Nephron (organoid): ENCODE data around the gene CDC20B.

Experiments used
- H3K27ac Mint-ChIP-seq, 3 experiments: 2 replicates each; pipeline ENCODE4 v1.8.0; 2020; ENCODE audit warnings: mixed read lengths in 3 of 3, mild to moderate bottlenecking in 2 of 3, moderate library complexity in 1 of 3
- H3K27me3 Mint-ChIP-seq: 2 replicates; pipeline ENCODE4 v1.8.0; 2021; ENCODE audit warnings: low read depth, mild to moderate bottlenecking, moderate library complexity, mixed read lengths
- H3K36me3 Mint-ChIP-seq: 2 replicates; pipeline ENCODE4 v1.8.0; 2020; ENCODE audit warnings: low read depth, mixed read lengths
- H3K4me1 Mint-ChIP-seq: 2 replicates; pipeline ENCODE4 v1.8.0; 2020; ENCODE audit warnings: mixed read lengths
- H3K4me3 Mint-ChIP-seq, 3 experiments: 2 replicates each; pipeline ENCODE4 v1.8.0; 2020; ENCODE audit warnings: mild to moderate bottlenecking in 3 of 3, mixed read lengths in 3 of 3, moderate library complexity in 2 of 3
- H3K9me3 Mint-ChIP-seq: 2 replicates; pipeline ENCODE4 v1.8.0; 2020; ENCODE audit warnings: mixed read lengths
- CTCF ChIP-seq, 3 experiments: fragments of 200-600 bp; sonication (generic); IDR thresholded peaks; one replicate each; pipeline ENCODE4 v1.5.0; 2021; ENCODE audit warnings: antibody characterized with exemption in 3 of 3; ENCODE audit not compliant: unreplicated experiment in 3 of 3

The CDC20B gene

GRCh38 chr5:55172937-55173686, at the start of gene CDC20B:
CDC20B (minus strand) TSS chr5:55173177; CDS start chr5:55173000, 177 bp downstream.
- no peaks in the 10 kb centered on the region for H3K9me3 Mint-ChIP-seq
- H3K27me3 Mint-ChIP-seq, result peaks cover 62% of the 10 kb centered on the region
- no peak within 1 kb of the TSS for H3K27ac Mint-ChIP-seq
- no peaks in the 10 kb centered on the region for H3K36me3 Mint-ChIP-seq
- no peak for TF ChIP-seq CTCF (IDR thresholded peaks at IDR 0.05; ENCODE audit: unreplicated experiment in 3 of 3)
- peaks cover 36% of the 10 kb centered on the region for H3K4me1 Mint-ChIP-seq
- peak within 1 kb of the TSS; percentile 86 to 89 (median 87) for H3K4me3 Mint-ChIP-seq

- H3K4me1 Mint-ChIP-seq, result peaks cover 20% of the 10 kb centered on the region
- H3K27me3 Mint-ChIP-seq, result peaks cover 95% of the 10 kb centered on the region
- H3K27ac Mint-ChIP-seq, result no peak overlapping the region
- TF ChIP-seq CTCF (IDR thresholded peaks at IDR 0.05; ENCODE audit: unreplicated experiment in 3 of 3), result no peak
- H3K9me3 Mint-ChIP-seq, result no peaks in the 10 kb centered on the region
- H3K36me3 Mint-ChIP-seq, result no peaks in the 10 kb centered on the region
- H3K4me3 Mint-ChIP-seq, result peak overlapping the region; percentile 24 to 47 (median 46)
These were observed 49.4 kb upstream of the CDC20B start for GRCh38 chr5:55222092-55222984.

- H3K27ac Mint-ChIP-seq, result no peak overlapping the region
- H3K9me3 Mint-ChIP-seq, result no peaks in the 10 kb centered on the region
- H3K36me3 Mint-ChIP-seq, result no peaks in the 10 kb centered on the region
- peaks cover 20% of the 10 kb centered on the region for H3K4me1 Mint-ChIP-seq
- TF ChIP-seq CTCF (IDR thresholded peaks at IDR 0.05; ENCODE audit: unreplicated experiment in 3 of 3), result no peak
- peak overlapping the region; percentile 65 to 77 (median 77) for H3K4me3 Mint-ChIP-seq
- peaks cover 89% of the 10 kb centered on the region for H3K27me3 Mint-ChIP-seq
These were observed 47.6 kb upstream of the CDC20B start for GRCh38 chr5:55220433-55221185.

- peaks cover 85% of the 10 kb centered on the region for H3K27me3 Mint-ChIP-seq
- H3K4me1 Mint-ChIP-seq, result peaks cover 20% of the 10 kb centered on the region
- H3K9me3 Mint-ChIP-seq, result no peaks in the 10 kb centered on the region
- no peak overlapping the region for H3K27ac Mint-ChIP-seq
- TF ChIP-seq CTCF (IDR thresholded peaks at IDR 0.05; ENCODE audit: unreplicated experiment in 3 of 3), result no peak
- peak overlapping the region; percentile 47 to 77 (median 77) for H3K4me3 Mint-ChIP-seq
- no peaks in the 10 kb centered on the region for H3K36me3 Mint-ChIP-seq
These were observed 46.8 kb upstream of the CDC20B start for GRCh38 chr5:55219770-55220169.

- H3K9me3 Mint-ChIP-seq, result no peaks in the 10 kb centered on the region
- peaks cover 20% of the 10 kb centered on the region for H3K4me1 Mint-ChIP-seq
- no peak overlapping the region for H3K4me3 Mint-ChIP-seq
- TF ChIP-seq CTCF (IDR thresholded peaks at IDR 0.05; ENCODE audit: unreplicated experiment in 3 of 3), result no peak
- H3K27me3 Mint-ChIP-seq, result peaks cover 82% of the 10 kb centered on the region
- no peaks in the 10 kb centered on the region for H3K36me3 Mint-ChIP-seq
- no peak overlapping the region for H3K27ac Mint-ChIP-seq
These were observed 46.0 kb upstream of the CDC20B start for GRCh38 chr5:55218967-55219366.
